ENCODE measurements around the gene HNRNPU.
A peak's percentile ranks its signal among the peaks of the same experiment; 100 is the strongest.

HNRNPU gene

DNA sequence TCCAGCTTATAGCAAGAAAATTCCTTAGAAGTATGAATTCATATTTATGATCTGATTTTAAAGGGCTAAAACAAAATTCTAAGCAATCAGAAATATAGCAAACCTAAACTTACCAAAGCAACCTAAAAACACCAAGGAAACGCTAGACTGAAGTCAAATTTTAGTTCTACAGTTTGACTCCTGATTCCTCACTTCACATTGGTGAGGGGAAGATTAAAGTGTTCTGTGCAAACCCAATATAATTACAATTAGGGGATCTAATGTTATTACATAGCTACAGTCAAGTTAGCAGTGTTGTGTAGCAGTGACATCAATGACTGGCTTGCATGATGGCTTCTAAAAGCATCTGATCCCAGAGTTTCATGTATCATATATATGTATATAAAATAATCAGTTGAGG lies 11.6 kb downstream of the HNRNPU start:
- Histone ChIP-seq H3K9me3 (ENCODE audit: control insufficient read depth, insufficient read depth, low read depth, low read length) (no peaks in the 10 kb centered on the region), H3K36me3 (ENCODE audit: control insufficient read depth in 2 of 2, insufficient read depth in 1 of 2, low read length in 2 of 2) (peaks cover 99 to 100% of the 10 kb centered on the region in 2 experiments), H3K4me3 (ENCODE audit: low read depth, low read length) (no peak overlapping the region), H3K27ac (ENCODE audit: extremely low read depth, low read depth, low read length) (no peak overlapping the region), H3K4me1 (ENCODE audit: control insufficient read depth, insufficient read depth, low read length) (no peaks in the 10 kb centered on the region)
- CTCF ChIA-PET: interaction anchor here (5.4 kb wide), 1 partner anchor 190 kb away, joined by 28 read pairs; no protein-coding TSS in a partner anchor
- no peak for TF ChIP-seq ZNF138 (tag by site-specific recombination; IDR thresholded peaks at IDR 0.05; ENCODE audit: borderline replicate concordance)
- TF ChIP-seq ZNF10 (tag by site-specific recombination; IDR thresholded peaks at IDR 0.05): peak; percentile 52; the same call in 1 of the 2 replicates
- POLR2A ChIA-PET: interaction anchor here (1.2 to 2.0 kb wide), 4 partner anchors 9 to 19 kb away, joined by 3 to 5 read pairs (median 4); partner anchors contain the start of gene HNRNPU

DNA sequence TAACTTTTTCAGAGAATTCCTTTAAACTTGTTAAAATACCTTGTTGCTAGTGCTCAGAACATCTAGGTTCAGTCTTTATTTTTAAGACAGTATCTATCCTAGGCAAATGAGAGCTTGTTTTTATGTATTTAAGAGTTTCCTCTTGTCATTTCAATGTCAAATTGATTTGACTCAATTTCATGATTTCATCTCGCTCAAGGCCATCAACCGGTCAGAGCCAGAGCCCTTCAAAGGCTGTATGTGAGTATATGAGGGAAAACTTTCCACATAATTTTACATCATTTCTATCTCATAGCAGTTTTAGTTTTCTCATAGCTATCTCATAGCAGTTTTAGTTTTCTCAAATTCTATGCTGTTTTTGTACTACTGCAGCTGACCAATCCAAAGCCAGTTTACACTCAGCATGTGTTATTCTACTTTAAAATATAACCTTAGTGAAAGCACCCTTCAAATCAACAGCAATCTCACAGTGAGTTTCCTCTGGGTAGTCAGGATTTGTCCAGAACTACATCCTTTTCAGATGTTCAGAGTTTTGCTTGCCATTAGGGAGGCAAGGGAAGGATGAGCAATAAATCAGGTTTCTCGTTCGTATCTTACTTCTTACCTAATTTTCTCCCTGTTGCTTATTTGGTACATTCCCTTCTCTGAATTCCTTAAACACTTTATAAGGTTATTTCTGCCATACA lies 12.7 kb downstream of the HNRNPU start:
- Histone ChIP-seq H3K4me3 (ENCODE audit: low read depth, low read length) (no peak overlapping the region), H3K27ac (ENCODE audit: extremely low read depth, low read depth, low read length) (no peak overlapping the region), H3K4me1 (ENCODE audit: control insufficient read depth, insufficient read depth, low read length) (no peaks in the 10 kb centered on the region), H3K36me3 (ENCODE audit: control insufficient read depth in 2 of 2, insufficient read depth in 1 of 2, low read length in 2 of 2) (peaks cover 99 to 100% of the 10 kb centered on the region in 2 experiments), H3K9me3 (ENCODE audit: control insufficient read depth, insufficient read depth, low read depth, low read length) (no peaks in the 10 kb centered on the region)
- ChIA-PET POLR2A (interaction anchor here (0.6 to 3.1 kb wide), 3 partner anchors 8 to 86 kb away, joined by 4 to 27 read pairs (median 6); no protein-coding TSS in a partner anchor), CTCF (interaction anchor here (0.8 to 5.4 kb wide), 6 partner anchors 9 to 217 kb away, joined by 3 to 28 read pairs (median 6); no protein-coding TSS in a partner anchor)
- TF ChIP-seq ZNF660 (tag by site-specific recombination; IDR thresholded peaks at IDR 0.05): 0 out of 2 replicates have a peak, but pooled peaks have one; percentile 14
- no peak for TF ChIP-seq ZNF837 (tag by site-specific recombination; IDR thresholded peaks at IDR 0.05)
- TF ChIP-seq, protein P1, sequence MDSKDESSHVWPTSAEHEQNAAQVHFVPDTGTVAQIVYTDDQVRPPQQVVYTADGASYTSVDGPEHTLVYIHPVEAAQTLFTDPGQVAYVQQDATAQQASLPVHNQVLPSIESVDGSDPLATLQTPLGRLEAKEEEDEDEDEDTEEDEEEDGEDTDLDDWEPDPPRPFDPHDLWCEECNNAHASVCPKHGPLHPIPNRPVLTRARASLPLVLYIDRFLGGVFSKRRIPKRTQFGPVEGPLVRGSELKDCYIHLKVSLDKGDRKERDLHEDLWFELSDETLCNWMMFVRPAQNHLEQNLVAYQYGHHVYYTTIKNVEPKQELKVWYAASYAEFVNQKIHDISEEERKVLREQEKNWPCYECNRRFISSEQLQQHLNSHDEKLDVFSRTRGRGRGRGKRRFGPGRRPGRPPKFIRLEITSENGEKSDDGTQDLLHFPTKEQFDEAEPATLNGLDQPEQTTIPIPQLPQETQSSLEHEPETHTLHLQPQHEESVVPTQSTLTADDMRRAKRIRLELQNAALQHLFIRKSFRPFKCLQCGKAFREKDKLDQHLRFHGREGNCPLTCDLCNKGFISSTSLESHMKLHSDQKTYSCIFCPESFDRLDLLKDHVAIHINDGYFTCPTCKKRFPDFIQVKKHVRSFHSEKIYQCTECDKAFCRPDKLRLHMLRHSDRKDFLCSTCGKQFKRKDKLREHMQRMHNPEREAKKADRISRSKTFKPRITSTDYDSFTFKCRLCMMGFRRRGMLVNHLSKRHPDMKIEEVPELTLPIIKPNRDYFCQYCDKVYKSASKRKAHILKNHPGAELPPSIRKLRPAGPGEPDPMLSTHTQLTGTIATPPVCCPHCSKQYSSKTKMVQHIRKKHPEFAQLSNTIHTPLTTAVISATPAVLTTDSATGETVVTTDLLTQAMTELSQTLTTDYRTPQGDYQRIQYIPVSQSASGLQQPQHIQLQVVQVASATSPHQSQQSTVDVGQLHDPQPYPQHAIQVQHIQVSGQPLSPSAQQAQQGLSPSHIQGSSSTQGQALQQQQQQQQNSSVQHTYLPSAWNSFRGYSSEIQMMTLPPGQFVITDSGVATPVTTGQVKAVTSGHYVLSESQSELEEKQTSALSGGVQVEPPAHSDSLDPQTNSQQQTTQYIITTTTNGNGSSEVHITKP (tag by site-specific recombination; IDR thresholded peaks at IDR 0.05): peak; percentile 43; the same call in 1 of the 2 replicates
- TF ChIP-seq PRDM1 (tag by site-specific recombination; IDR thresholded peaks at IDR 0.05): no peak
- TF ChIP-seq REPIN1 (tag by site-specific recombination; IDR thresholded peaks at IDR 0.05; ENCODE audit: low read depth): no peak
- TF ChIP-seq ZNF776 (tag by site-specific recombination; IDR thresholded peaks at IDR 0.05; ENCODE audit: borderline replicate concordance): no peak
- TF ChIP-seq ZNF2 (tag by site-specific recombination; IDR thresholded peaks at IDR 0.05): no peak
- TF ChIP-seq ZNF747 (tag by site-specific recombination; IDR thresholded peaks at IDR 0.05): no peak
- no peak for TF ChIP-seq ZBTB1 (tag by site-specific recombination; IDR thresholded peaks at IDR 0.05)
- TF ChIP-seq ZNF174 (tag by site-specific recombination; IDR thresholded peaks at IDR 0.05): no peak
- no peak for TF ChIP-seq ZNF184 (tag by site-specific recombination; IDR thresholded peaks at IDR 0.05)
- no peak for TF ChIP-seq ZNF677 (tag by site-specific recombination; IDR thresholded peaks at IDR 0.05)
- no peak for TF ChIP-seq ZNF521 (tag by site-specific recombination; IDR thresholded peaks at IDR 0.05)
- TF ChIP-seq ZBTB8A (tag by site-specific recombination; IDR thresholded peaks at IDR 0.05): no peak

DNA sequence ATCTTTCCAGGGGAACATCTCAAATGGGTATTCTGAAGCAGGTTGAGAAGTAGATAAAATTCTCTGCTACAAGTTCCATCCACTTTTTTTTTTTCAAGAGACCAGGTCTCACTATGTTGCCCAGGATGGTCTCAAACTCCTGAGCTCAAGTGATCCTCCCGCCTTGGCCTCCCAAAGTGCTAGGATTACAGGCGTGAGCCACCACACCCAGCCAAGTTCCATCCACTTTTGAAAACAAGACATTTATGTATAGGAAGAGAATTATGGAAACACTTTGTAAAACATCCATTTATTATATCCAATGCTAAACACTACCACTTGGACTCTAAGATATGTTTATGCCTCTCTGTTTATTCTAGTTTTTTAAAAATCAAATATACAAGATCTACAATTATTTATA lies 13.4 kb downstream of the HNRNPU start:
- Histone ChIP-seq H3K4me1 (ENCODE audit: control insufficient read depth, insufficient read depth, low read length) (no peaks in the 10 kb centered on the region), H3K4me3 (ENCODE audit: low read depth, low read length) (no peak overlapping the region), H3K36me3 (ENCODE audit: control insufficient read depth in 2 of 2, insufficient read depth in 1 of 2, low read length in 2 of 2) (peaks cover 99 to 100% of the 10 kb centered on the region in 2 experiments), H3K9me3 (ENCODE audit: control insufficient read depth, insufficient read depth, low read depth, low read length) (no peaks in the 10 kb centered on the region), H3K27ac (ENCODE audit: extremely low read depth, low read depth, low read length) (no peak overlapping the region)
- ChIA-PET CTCF (interaction anchor here (0.8 to 5.4 kb wide), 6 partner anchors 10 to 218 kb away, joined by 3 to 28 read pairs (median 6); no protein-coding TSS in a partner anchor), POLR2A (interaction anchor here (0.6 to 6.6 kb wide), 4 partner anchors 9 to 85 kb away, joined by 4 to 39 read pairs (median 16); partner anchors contain the start of gene COX20)
- TF ChIP-seq ZNF530 (tag by site-specific recombination; IDR thresholded peaks at IDR 0.05; ENCODE audit: low read depth) (no peak), KLF1 (tag by site-specific recombination; IDR thresholded peaks at IDR 0.05) (0 out of 2 replicates have a peak, but pooled peaks have one; percentile 10)
